ACC112 (cell line): ENCODE data around the gene PRKCQ.
"Not testable (repeated sequence)": the region's sequence is repeated elsewhere in the genome, so short reads cannot be mapped to it uniquely, and the experiment has no call there.

Experiments
- H2AFZ ChIP-seq: fragments of 200-600 bp; sonication (generic); one replicate; pipeline ENCODE4 v1.6.0; 2017; ENCODE audit warnings: antibody characterized with exemption, low read length; ENCODE audit not compliant: unreplicated experiment
- H3K27ac ChIP-seq: fragments of 200-600 bp; sonication (generic); 2 replicates; pipeline ENCODE4 v1.5.1; 2014; ENCODE audit warnings: low read depth, mild to moderate bottlenecking, antibody characterized with exemption, low read length, moderate library complexity
- H3K27me3 ChIP-seq: fragments of 200-600 bp; sonication (generic); 2 replicates; pipeline ENCODE4 v1.6.1; 2014; ENCODE audit warnings: mild to moderate bottlenecking, antibody characterized with exemption, low read length, moderate library complexity, mixed read lengths; ENCODE audit not compliant: insufficient read depth
- H3K36me3 ChIP-seq: fragments of 200-600 bp; sonication (generic); 2 replicates; pipeline ENCODE4 v1.6.1; 2016; ENCODE audit warnings: mild to moderate bottlenecking, antibody characterized with exemption, low read length, moderate library complexity, mixed read lengths; ENCODE audit not compliant: insufficient read depth
- H3K4me1 ChIP-seq: fragments of 200-600 bp; sonication (generic); one replicate; pipeline ENCODE4 v1.6.1; 2016; ENCODE audit warnings: low read length, mixed read lengths; ENCODE audit not compliant: insufficient read depth, unreplicated experiment, control insufficient read depth
- H3K4me3 ChIP-seq: fragments of 200-600 bp; sonication (generic); 2 replicates; pipeline ENCODE4 v1.5.1; 2014; ENCODE audit warnings: mild to moderate bottlenecking, low read depth, low read length
- H3K79me2 ChIP-seq: fragments of 200-600 bp; sonication (generic); one replicate; pipeline ENCODE4 v1.6.0; 2016; ENCODE audit warnings: low read length; ENCODE audit not compliant: control insufficient read depth, unreplicated experiment, insufficient read depth

PRKCQ gene

DNA sequence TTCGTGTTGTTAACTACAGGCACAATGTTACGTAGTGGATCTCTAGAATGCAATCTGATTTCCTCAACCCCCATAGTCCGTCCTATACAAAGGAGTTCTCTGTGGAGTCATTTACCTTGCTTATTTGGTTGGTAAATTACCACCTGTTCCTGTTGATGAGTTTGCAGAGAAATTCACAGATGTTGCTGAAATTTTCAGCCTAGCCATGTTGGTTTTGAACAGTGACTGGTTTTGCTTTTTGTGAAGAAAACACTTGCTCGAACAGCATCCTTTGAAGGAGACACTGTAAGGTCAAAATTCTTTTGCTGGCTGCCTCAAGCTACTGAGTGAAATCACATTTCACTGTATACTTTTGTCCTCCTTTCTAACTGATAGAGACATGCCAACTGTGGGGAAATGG is 15.4 kb upstream of the PRKCQ start:
- no peak overlapping the region for H2AFZ ChIP-seq
- no peak overlapping the region for H3K4me3 ChIP-seq
- H3K79me2 ChIP-seq: no peaks in the 10 kb centered on the region
- no peak overlapping the region for H3K27ac ChIP-seq
- no peaks in the 10 kb centered on the region for H3K4me1 ChIP-seq
- H3K36me3 ChIP-seq: no peaks in the 10 kb centered on the region
- H3K27me3 ChIP-seq: peaks cover 48% of the 10 kb centered on the region

DNA sequence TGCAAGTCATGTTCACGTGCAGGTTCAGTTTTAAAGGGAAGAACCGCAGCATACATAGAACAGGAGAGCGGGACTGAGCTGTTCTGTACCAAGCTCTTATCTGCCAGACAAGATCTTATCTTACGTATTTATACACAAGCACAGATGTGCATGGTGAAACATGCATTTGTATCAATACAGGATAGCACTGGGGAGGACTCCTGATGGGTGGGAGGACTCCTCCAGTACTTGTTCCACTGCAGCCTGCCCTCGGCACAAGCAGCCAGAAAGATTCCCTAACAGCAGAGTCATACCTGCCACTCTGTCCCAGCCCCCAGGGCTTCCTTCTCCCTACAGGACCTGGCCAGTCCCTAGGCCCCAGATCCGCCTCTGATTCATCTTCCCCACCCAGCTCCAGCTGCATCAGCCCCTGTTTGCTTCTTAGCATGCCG is 13.2 kb upstream of the PRKCQ start:
- no peak overlapping the region for H2AFZ ChIP-seq

DNA sequence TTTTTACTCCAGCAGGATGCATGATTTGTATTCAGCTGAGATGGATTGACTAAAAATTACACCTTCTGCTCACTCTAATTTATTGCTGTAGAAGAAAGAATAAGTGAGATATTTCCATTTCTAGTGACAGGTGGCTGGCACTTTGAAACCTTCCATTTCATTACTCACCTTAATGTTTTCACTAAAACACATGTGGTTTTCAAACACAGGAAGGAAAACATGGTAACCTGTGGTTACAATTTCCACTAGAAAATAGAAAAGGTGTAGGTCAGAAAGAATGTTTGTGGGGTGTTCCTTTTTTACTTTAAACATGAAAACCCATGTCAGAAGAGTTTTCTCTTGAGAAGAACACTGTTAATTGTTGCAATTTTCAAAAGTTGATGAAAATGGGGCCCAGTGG is 12.0 kb upstream of the PRKCQ start:
- Histone ChIP-seq H2AFZ (no peak overlapping the region), H3K27me3 (peaks cover 43% of the 10 kb centered on the region), H3K27ac (no peak overlapping the region)

More for the DNA sequence above, 13.2 kb upstream of the PRKCQ start:
- Histone ChIP-seq H3K36me3 (no peaks in the 10 kb centered on the region), H3K4me1 (no peaks in the 10 kb centered on the region), H3K27me3 (peaks cover 46% of the 10 kb centered on the region), H3K4me3 (no peak overlapping the region), H3K27ac (no peak overlapping the region), H3K79me2 (no peaks in the 10 kb centered on the region)

DNA sequence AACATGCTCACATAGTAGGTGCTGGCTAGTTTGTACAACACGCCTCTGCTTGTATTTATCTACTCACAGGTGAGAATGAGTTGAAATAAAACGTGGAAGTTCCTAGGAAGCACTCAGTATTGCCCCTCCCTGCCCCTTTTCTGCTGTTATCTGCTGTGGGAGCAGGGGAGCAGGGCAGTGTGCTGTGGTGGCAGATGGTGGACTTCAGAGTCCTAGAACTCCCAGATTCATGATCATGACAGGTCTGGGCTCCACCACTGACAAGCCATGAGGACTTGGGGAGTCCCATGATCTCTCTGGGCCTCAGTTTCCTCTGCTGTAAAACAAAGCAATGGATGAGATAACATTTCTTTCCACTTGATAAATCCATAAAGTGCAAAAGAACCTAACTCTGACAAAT is 11.6 kb upstream of the PRKCQ start:
- no peaks in the 10 kb centered on the region for H3K79me2 ChIP-seq

More for the DNA sequence above, 12.0 kb upstream of the PRKCQ start:
- no peak overlapping the region for H3K4me3 ChIP-seq
- no peaks in the 10 kb centered on the region for H3K79me2 ChIP-seq
- no peaks in the 10 kb centered on the region for H3K36me3 ChIP-seq
- no peaks in the 10 kb centered on the region for H3K4me1 ChIP-seq

DNA sequence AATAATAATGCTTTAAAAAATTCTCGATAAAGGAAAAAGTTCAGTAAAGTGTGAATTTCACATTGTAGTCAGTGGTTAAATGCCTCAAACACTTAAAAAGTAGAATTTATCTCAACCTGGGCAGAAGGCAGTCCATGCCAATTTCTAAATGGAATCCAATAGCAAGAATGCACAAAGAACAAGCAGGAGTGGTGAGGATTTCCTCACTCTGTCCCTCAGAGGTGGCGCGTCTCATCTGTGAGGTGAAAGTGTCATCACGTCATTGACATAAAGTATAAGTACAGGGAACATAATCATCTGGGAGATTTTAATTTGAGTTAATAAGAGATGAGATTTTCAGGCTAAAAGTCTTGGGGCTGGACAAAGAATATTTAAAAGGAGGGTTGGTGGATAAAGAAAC is 10.0 kb upstream of the PRKCQ start:
- Histone ChIP-seq H3K27me3 (peaks cover 37% of the 10 kb centered on the region), H3K4me3 (no peak overlapping the region), H2AFZ (no peak overlapping the region), H3K79me2 (no peaks in the 10 kb centered on the region), H3K4me1 (no peaks in the 10 kb centered on the region), H3K27ac (no peak overlapping the region), H3K36me3 (no peaks in the 10 kb centered on the region)

More for the DNA sequence above, 11.6 kb upstream of the PRKCQ start:
- peaks cover 43% of the 10 kb centered on the region for H3K27me3 ChIP-seq
- no peak overlapping the region for H3K4me3 ChIP-seq
- no peaks in the 10 kb centered on the region for H3K36me3 ChIP-seq
- no peak overlapping the region for H2AFZ ChIP-seq
- H3K27ac ChIP-seq: no peak overlapping the region
- no peaks in the 10 kb centered on the region for H3K4me1 ChIP-seq

DNA sequence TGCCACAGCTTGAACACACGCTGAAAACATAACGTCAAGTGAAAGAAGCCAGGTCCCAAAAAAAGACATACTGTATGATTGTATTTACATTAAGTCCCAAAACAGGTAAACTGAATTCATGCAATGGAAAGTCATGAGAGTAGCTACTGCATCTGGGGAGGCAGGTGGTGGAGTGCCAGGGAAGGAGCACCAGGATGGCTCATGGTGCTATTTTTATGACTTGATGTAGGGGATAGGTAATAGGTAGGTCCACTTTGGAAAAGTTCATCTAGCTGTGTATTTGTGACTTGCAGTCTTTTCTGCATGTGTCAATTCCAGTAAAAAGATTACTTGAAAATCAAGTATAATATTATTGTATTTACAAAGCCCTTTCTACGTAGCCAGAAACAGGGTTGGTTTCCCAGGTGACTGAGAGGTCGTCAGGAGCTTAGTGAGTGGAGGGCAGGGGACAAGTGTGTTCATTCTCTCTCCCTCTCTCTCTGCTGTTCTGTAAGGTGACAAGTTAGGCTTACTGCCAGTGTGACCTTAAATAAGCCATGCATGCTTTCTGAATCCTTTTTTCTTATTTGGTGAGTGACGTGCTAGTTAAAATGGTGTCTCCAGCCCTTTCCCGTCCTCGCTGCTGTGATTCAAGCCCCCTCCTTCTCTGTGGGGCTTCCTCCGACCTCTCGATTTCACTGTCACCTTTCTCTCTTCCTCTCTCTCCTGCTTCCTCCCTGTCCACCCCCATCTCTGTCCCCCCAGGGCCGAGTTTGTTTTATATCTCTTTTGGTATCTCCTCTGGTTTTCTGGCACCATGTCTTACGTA is 9.4 kb upstream of the PRKCQ start:
- Histone ChIP-seq H3K79me2 (no peaks in the 10 kb centered on the region), H3K27ac (no peak overlapping the region), H2AFZ (no peak overlapping the region), H3K4me3 (no peak overlapping the region), H3K27me3 (peaks cover 37% of the 10 kb centered on the region), H3K36me3 (no peaks in the 10 kb centered on the region), H3K4me1 (no peaks in the 10 kb centered on the region)

DNA sequence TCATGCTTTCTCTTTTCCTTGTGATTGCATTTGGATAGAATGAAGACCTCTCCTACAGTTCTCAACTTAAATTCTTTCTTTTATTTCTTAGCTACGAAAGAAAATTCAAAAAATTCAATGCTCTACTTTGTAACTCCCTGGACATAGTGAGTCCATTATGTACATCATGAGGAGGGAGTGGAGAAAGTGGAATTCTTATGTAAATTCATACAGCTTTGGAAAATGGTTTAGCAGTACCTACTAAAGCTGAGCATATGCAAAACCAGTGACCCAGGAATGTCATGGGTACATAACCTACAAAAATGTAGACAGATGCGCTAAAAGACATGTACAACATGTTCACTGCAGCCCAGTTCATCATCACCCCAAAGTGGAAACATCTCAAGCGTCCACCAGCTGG is 8.8 kb upstream of the PRKCQ start:
- Histone ChIP-seq H3K4me3 (no peak overlapping the region), H3K36me3 (no peaks in the 10 kb centered on the region), H3K27ac (no peak overlapping the region), H3K27me3 (peaks cover 32% of the 10 kb centered on the region), H3K4me1 (no peaks in the 10 kb centered on the region), H2AFZ (no peak overlapping the region), H3K79me2 (no peaks in the 10 kb centered on the region)

DNA sequence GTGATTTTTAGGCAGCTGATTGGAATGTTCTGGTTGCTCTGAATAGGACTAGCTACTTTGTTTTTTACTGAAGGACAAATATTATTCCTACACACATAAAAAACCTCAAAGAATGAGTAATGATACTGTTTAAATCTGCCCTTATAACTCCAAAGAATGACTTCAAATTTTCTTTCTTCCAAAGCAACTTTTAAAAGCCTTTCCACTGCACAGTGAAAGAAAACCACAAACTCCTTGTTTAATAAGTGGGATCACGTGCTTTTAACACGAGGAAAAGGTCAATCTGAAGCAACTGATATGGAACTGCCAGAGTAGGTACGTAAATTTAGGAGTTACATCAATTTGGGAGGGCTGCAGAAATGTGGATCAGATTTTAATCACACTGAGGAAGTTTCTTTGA is 8.0 kb upstream of the PRKCQ start:
- no peak overlapping the region for H3K27ac ChIP-seq
- no peaks in the 10 kb centered on the region for H3K4me1 ChIP-seq
- peaks cover 28% of the 10 kb centered on the region; the same call in 1 of the 2 replicates for H3K27me3 ChIP-seq
- H3K4me3 ChIP-seq: no peak overlapping the region
- no peaks in the 10 kb centered on the region for H3K79me2 ChIP-seq
- no peaks in the 10 kb centered on the region for H3K36me3 ChIP-seq
- no peak overlapping the region for H2AFZ ChIP-seq

DNA sequence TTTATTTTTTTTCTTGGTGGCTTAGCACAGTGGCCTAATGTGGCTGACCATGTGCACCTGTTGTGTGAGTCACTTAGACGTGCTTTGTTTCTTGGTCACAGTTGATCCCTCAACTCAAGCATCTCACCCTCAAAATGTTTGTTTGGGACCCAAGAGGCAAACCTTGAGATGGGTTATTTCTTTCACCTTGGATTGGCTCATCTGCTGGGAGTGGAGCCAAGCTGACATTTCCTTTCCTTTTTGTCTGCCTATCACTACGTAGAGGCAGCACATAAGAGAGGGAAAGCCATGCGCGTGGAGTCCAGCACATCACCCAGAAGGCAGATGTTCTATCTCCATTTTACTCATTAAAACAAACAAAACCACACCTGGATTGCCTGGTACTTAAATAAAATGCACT is 6.4 kb upstream of the PRKCQ start:
- H3K4me1 ChIP-seq: no peaks in the 10 kb centered on the region
- H3K27me3 ChIP-seq: peaks cover 20% of the 10 kb centered on the region; the same call in 1 of the 2 replicates
- H2AFZ ChIP-seq: no peak overlapping the region
- H3K27ac ChIP-seq: no peak overlapping the region
- no peaks in the 10 kb centered on the region for H3K36me3 ChIP-seq
- H3K4me3 ChIP-seq: no peak overlapping the region
- no peaks in the 10 kb centered on the region for H3K79me2 ChIP-seq

DNA sequence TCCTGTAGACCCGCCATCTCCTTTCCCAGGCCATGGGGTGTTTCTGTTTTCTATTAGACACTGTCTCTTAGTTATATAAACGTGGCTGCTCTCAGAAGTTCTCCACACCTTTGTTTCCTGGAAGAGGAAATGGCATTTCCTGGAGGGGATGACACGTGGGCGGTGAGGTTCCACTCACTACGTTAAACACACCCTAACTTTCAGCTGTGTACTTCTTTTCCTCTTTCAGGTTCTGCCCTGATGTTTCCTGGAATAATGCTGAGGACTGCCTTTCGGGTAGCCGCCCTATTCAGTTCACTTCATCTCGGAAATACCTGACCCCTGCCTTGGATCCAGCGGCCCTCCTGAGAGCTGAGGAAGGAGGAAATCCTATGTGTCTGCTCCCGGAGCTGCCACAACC is 3.4 kb upstream of the PRKCQ start:
- Histone ChIP-seq H3K36me3 (no peaks in the 10 kb centered on the region), H3K27me3 (peaks cover 17% of the 10 kb centered on the region), H3K4me3 (no peak overlapping the region), H2AFZ (no peak overlapping the region), H3K27ac (no peak overlapping the region), H3K4me1 (no peaks in the 10 kb centered on the region), H3K79me2 (no peaks in the 10 kb centered on the region)

DNA sequence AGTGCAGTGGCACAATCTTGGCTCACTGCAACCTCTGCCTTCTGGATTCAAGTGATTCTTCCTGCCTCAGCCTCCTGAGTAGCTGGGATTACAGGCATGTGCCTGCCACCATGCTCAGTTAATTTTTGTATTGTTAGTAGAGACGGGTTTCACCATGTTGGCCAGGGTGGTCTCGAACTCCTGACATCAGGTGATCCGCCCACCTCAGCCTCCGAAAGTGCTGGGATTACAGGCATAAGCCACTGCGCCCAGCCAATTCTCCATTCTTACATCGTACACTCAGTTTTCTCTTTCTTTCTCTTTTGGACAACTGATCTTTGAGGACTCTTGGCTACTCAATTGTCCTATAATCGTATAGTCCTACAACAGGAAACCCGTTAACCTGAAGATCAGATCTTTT is 2.8 kb upstream of the PRKCQ start:
- not testable (repeated sequence) for H3K4me1 ChIP-seq, H3K79me2 ChIP-seq, H3K36me3 ChIP-seq, H3K4me3 ChIP-seq, H2AFZ ChIP-seq, H3K27ac ChIP-seq
- H3K27me3 ChIP-seq: peaks cover 23% of the 10 kb centered on the region
